ENCODE data around the gene EAPP. TPM values are rescaled to one million over a fixed set of nuclear protein-coding genes. Genes with fewer than 3 reads are reported as not detected.

The EAPP gene
- total RNA-seq, 1 donor from 2014 or later, result 39.8 TPM

DNA sequence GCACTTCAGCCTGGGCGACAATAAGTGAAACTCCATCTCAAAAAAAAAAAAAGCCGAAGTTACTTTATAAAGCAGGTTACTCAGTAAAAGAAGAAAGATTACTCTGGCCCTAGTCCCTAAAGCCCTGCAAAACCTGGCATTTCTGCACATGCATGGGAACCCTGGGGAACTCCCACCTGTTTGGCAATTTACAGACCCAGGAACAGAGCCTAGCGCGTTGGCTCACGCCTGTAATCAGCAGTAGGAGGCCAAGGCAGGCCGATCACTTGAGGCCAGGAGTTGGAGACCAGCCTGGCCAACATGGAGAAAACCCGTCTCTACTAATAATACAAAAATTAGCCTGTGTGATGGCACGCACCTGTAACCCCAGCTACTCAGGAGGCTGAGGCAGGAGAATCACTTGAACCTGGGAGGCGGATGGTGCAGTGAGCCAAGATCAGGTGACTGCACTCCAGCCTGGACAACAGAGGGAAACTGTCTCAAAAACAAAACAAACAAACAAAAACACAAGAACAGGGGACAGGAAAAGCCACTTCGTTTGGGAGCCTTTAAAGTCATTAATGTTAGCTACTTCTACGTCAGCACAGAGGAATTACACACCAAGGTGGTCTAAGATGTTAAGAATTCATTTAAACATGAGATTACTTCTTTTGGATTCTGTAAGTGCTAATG, 43.4 kb downstream of the EAPP start:
- DNase-seq (ENCODE audit: low spot score, unreplicated experiment), result no peak
- TF ChIP-seq, protein P1, sequence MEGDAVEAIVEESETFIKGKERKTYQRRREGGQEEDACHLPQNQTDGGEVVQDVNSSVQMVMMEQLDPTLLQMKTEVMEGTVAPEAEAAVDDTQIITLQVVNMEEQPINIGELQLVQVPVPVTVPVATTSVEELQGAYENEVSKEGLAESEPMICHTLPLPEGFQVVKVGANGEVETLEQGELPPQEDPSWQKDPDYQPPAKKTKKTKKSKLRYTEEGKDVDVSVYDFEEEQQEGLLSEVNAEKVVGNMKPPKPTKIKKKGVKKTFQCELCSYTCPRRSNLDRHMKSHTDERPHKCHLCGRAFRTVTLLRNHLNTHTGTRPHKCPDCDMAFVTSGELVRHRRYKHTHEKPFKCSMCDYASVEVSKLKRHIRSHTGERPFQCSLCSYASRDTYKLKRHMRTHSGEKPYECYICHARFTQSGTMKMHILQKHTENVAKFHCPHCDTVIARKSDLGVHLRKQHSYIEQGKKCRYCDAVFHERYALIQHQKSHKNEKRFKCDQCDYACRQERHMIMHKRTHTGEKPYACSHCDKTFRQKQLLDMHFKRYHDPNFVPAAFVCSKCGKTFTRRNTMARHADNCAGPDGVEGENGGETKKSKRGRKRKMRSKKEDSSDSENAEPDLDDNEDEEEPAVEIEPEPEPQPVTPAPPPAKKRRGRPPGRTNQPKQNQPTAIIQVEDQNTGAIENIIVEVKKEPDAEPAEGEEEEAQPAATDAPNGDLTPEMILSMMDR (IDR thresholded peaks at IDR 0.05; ENCODE audit: unreplicated experiment), result no peak
- Mint-ChIP-seq H3K4me1 (ENCODE audit: low read depth) (peaks cover 11% of the 10 kb centered on the region), H3K27me3 (no peaks in the 10 kb centered on the region), H3K27ac (no peak overlapping the region), H3K9me3 (ENCODE audit: low read depth) (no peaks in the 10 kb centered on the region), H3K4me3 (ENCODE audit: low read depth) (no peak overlapping the region), H3K36me3 (ENCODE audit: insufficient read depth) (no peaks in the 10 kb centered on the region)

- H3K36me3 Mint-ChIP-seq (ENCODE audit: insufficient read depth), result no peaks in the 10 kb centered on the region
- no peak for DNase-seq (ENCODE audit: low spot score, unreplicated experiment)
- no peaks in the 10 kb centered on the region for H3K27me3 Mint-ChIP-seq
- TF ChIP-seq, protein P1 (IDR thresholded peaks at IDR 0.05; ENCODE audit: unreplicated experiment), result no peak
- H3K4me1 Mint-ChIP-seq (ENCODE audit: low read depth), result no peaks in the 10 kb centered on the region
- H3K27ac Mint-ChIP-seq, result no peak overlapping the region
- H3K4me3 Mint-ChIP-seq (ENCODE audit: low read depth), result no peak overlapping the region
- no peaks in the 10 kb centered on the region for H3K9me3 Mint-ChIP-seq (ENCODE audit: low read depth)
These were observed 50.2 kb downstream of the EAPP start for GRCh38 chr14:34489324-34489723.

GRCh38 chr14:34488528-34488927, 51.0 kb downstream of the EAPP start:
- DNase-seq (ENCODE audit: low spot score, unreplicated experiment), result no peak
- Mint-ChIP-seq H3K36me3 (ENCODE audit: insufficient read depth) (no peaks in the 10 kb centered on the region), H3K27ac (no peak overlapping the region), H3K4me1 (ENCODE audit: low read depth) (no peaks in the 10 kb centered on the region), H3K4me3 (ENCODE audit: low read depth) (no peak overlapping the region), H3K27me3 (no peaks in the 10 kb centered on the region), H3K9me3 (ENCODE audit: low read depth) (no peaks in the 10 kb centered on the region)
- TF ChIP-seq, protein P1 (IDR thresholded peaks at IDR 0.05; ENCODE audit: unreplicated experiment), result no peak

GRCh38 chr14:34484726-34485125, 54.8 kb downstream of the EAPP start:
- no peak overlapping the region for H3K4me3 Mint-ChIP-seq (ENCODE audit: low read depth)
- H3K36me3 Mint-ChIP-seq (ENCODE audit: insufficient read depth), result no peaks in the 10 kb centered on the region
- TF ChIP-seq, protein P1 (IDR thresholded peaks at IDR 0.05; ENCODE audit: unreplicated experiment), result no peak
- DNase-seq (ENCODE audit: low spot score, unreplicated experiment), result no peak
- H3K4me1 Mint-ChIP-seq (ENCODE audit: low read depth), result no peaks in the 10 kb centered on the region
- no peaks in the 10 kb centered on the region for H3K27me3 Mint-ChIP-seq
- H3K9me3 Mint-ChIP-seq (ENCODE audit: low read depth), result no peaks in the 10 kb centered on the region
- H3K27ac Mint-ChIP-seq, result no peak overlapping the region

- DNase-seq (ENCODE audit: low spot score, unreplicated experiment), result no peak
- Mint-ChIP-seq H3K4me1 (ENCODE audit: low read depth) (no peaks in the 10 kb centered on the region), H3K27me3 (no peaks in the 10 kb centered on the region), H3K36me3 (ENCODE audit: insufficient read depth) (no peaks in the 10 kb centered on the region), H3K27ac (no peak overlapping the region), H3K9me3 (ENCODE audit: low read depth) (no peaks in the 10 kb centered on the region), H3K4me3 (ENCODE audit: low read depth) (no peak overlapping the region)
- TF ChIP-seq, protein P1 (IDR thresholded peaks at IDR 0.05; ENCODE audit: unreplicated experiment), result no peak
These were observed 57.0 kb downstream of the EAPP start for GRCh38 chr14:34482463-34482862.
